ENCODE data around the gene LEAP2. TPM values are rescaled to one million over a fixed set of nuclear protein-coding genes. Genes with fewer than 3 reads are reported as not detected.
A peak's percentile ranks its signal among the peaks of the same experiment; 100 is the strongest.

The LEAP2 gene
- total RNA-seq, 1 experiment from 2014 or later, result 1.4 TPM

GRCh38 chr5:132832612-132833011 is 40.9 kb upstream of the LEAP2 start:
- no peaks in the 10 kb centered on the region for H4K20me1 ChIP-seq (ENCODE audit: control insufficient read depth, insufficient read depth, insufficient read length)

More at GRCh38 chr5:132832612-132833011, 40.9 kb upstream of the LEAP2 start:
- Histone ChIP-seq H2BK5ac (ENCODE audit: insufficient read length, low read length) (no peak overlapping the region), H3K4me1 (ENCODE audit: insufficient read depth, low read length) (no peaks in the 10 kb centered on the region), H3K23ac (ENCODE audit: insufficient read length, low read depth, low read length) (no peak overlapping the region), H3K27ac (ENCODE audit: insufficient read length, low read depth, low read length) (no peak overlapping the region), H2AK5ac (ENCODE audit: insufficient read length, low read length) (no peak overlapping the region), H3K27me3 (ENCODE audit: insufficient read depth, low read length) (peaks cover 13% of the 10 kb centered on the region; the same call in 1 of the 2 replicates), H4K91ac (ENCODE audit: insufficient read length, low read depth, low read length) (no peak overlapping the region), H3T11ph (ENCODE audit: low read length) (no peak overlapping the region), H2BK120ac (ENCODE audit: low read depth, low read length, poor library complexity, severe bottlenecking) (no peak overlapping the region), H3K23me2 (ENCODE audit: insufficient read length, low read depth, low read length, poor library complexity, severe bottlenecking) (peaks cover 10% of the 10 kb centered on the region), H3K4me2 (ENCODE audit: insufficient read depth, insufficient read length, low read length) (no peak overlapping the region), H4K8ac (replicated peaks; ENCODE audit: insufficient read length, low read depth, low read length) (no peak overlapping the region), H2BK12ac (ENCODE audit: insufficient read length, low read depth, low read length) (no peak overlapping the region), H3K14ac (ENCODE audit: insufficient read depth, low read length) (no peak overlapping the region), H3K4ac (ENCODE audit: low read depth, low read length) (no peak overlapping the region), H3K9me3 (ENCODE audit: control insufficient read depth, low read depth, low read length) (no peaks in the 10 kb centered on the region), H3K79me2 (ENCODE audit: insufficient read depth, low read length) (no peaks in the 10 kb centered on the region), H4K5ac (ENCODE audit: insufficient read length, low read depth, low read length) (no peak overlapping the region), H2BK15ac (ENCODE audit: low read depth, low read length) (no peak overlapping the region), H3K18ac (ENCODE audit: insufficient read length, low read depth, low read length) (no peak overlapping the region), H3K79me1 (ENCODE audit: insufficient read depth, low read depth, low read length, poor library complexity, severe bottlenecking) (no peaks in the 10 kb centered on the region), H2BK20ac (ENCODE audit: low read depth, low read length, poor library complexity, severe bottlenecking) (no peak overlapping the region), H3K56ac (ENCODE audit: insufficient read length, low read depth, low read length) (no peak overlapping the region), H3K9ac (ENCODE audit: extremely low read depth, insufficient read length, low read length) (no peak overlapping the region), H2AFZ (ENCODE audit: low read length) (no peak overlapping the region)
- Mint-ChIP-seq H3K36me3 (ENCODE audit: insufficient read depth in 1 of 3, low read depth in 3 of 3) (no peaks in the 10 kb centered on the region; a peak in 1 of 7 replicates), H3K4me3 (peak overlapping the region in 1 of 2 experiments; percentile 31; a peak in 1 of 5 replicates), H3K27me3 (ENCODE audit: low read depth) (peaks cover 46% of the 10 kb centered on the region), H3K27ac (no peak overlapping the region; a peak in 1 of 7 replicates), H3K9me3 (no peaks in the 10 kb centered on the region), H3K4me1 (peaks cover 2 to 10% of the 10 kb centered on the region in 2 experiments; a peak in 3 of 4 replicates)
- DNase-seq, result no peak
- TF ChIP-seq CTCF (conservative IDR thresholded peaks at IDR 0.05), result no peak
- WGBS (ENCODE audit: extremely low coverage, insufficient read length, low lambda C conversion rate), result no CpG with 5 or more reads among the region's 5 CpGs

All from H9 (cell line).